ENCODE measurements around the gene PSMD3.

- TF ChIP-seq POLR2A (IDR thresholded peaks at IDR 0.05; ENCODE audit: low read length) (no peak), JUN (IDR thresholded peaks at IDR 0.05) (no peak), ESRRA (IDR thresholded peaks at IDR 0.05; ENCODE audit: borderline replicate concordance, low read length) (no peak), CTCF (IDR thresholded peaks at IDR 0.05) (no peak), USF2 (IDR thresholded peaks at IDR 0.05) (no peak), SREBF2 (IDR thresholded peaks at IDR 0.05) (no peak), RNF2 (IDR thresholded peaks at IDR 0.05; ENCODE audit: borderline replicate concordance, low read depth) (no peak), CEBPB (IDR thresholded peaks at IDR 0.05) (no peak), RAD21 (conservative IDR thresholded peaks at IDR 0.05 in 1 of 2, IDR thresholded peaks at IDR 0.05 in 1 of 2) (no peak), RARB (CRISPR knock-in tag; IDR thresholded peaks at IDR 0.05) (no peak), EHMT2 (IDR thresholded peaks at IDR 0.05; ENCODE audit: low read depth) (no peak), CBX2 (IDR thresholded peaks at IDR 0.05; ENCODE audit: borderline replicate concordance, low read depth) (no peak), RCOR1 (IDR thresholded peaks at IDR 0.05; ENCODE audit: low read depth, low read length) (no peak), ZFP36 (IDR thresholded peaks at IDR 0.05; ENCODE audit: borderline replicate concordance, partially characterized antibody) (no peak)
Measured at GRCh38 chr17:40005520-40005919, 24.9 kb downstream of the PSMD3 start.
